NK-92 (cell line): ENCODE results near the gene SPPL2B.
"Not testable (repeated sequence)": the region's sequence is repeated elsewhere in the genome, so short reads cannot be mapped to it uniquely, and the experiment has no call there.

ENCODE experiments used
- DNase-seq: peaks from one replicate; lab custom pipeline; 2025; ENCODE audit not compliant: unreplicated experiment; lab: John Stamatoyannopoulos, UW

The SPPL2B gene, protein sequence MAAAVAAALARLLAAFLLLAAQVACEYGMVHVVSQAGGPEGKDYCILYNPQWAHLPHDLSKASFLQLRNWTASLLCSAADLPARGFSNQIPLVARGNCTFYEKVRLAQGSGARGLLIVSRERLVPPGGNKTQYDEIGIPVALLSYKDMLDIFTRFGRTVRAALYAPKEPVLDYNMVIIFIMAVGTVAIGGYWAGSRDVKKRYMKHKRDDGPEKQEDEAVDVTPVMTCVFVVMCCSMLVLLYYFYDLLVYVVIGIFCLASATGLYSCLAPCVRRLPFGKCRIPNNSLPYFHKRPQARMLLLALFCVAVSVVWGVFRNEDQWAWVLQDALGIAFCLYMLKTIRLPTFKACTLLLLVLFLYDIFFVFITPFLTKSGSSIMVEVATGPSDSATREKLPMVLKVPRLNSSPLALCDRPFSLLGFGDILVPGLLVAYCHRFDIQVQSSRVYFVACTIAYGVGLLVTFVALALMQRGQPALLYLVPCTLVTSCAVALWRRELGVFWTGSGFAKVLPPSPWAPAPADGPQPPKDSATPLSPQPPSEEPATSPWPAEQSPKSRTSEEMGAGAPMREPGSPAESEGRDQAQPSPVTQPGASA

GRCh38 chr19:2328401-2329148 is at the start of gene SPPL2B, which contains the start of gene LSM7:
SPPL2B (plus strand) TSS chr19:2328684; CDS start chr19:2328710, 26 bp downstream.
LSM7 (minus strand) TSS chr19:2328586; CDS start chr19:2328566, 20 bp downstream.
- peak; percentile 58 for DNase-seq

- no peak for DNase-seq
Observed at GRCh38 chr19:2280633-2281264, 47.7 kb upstream of the SPPL2B start.

DNA sequence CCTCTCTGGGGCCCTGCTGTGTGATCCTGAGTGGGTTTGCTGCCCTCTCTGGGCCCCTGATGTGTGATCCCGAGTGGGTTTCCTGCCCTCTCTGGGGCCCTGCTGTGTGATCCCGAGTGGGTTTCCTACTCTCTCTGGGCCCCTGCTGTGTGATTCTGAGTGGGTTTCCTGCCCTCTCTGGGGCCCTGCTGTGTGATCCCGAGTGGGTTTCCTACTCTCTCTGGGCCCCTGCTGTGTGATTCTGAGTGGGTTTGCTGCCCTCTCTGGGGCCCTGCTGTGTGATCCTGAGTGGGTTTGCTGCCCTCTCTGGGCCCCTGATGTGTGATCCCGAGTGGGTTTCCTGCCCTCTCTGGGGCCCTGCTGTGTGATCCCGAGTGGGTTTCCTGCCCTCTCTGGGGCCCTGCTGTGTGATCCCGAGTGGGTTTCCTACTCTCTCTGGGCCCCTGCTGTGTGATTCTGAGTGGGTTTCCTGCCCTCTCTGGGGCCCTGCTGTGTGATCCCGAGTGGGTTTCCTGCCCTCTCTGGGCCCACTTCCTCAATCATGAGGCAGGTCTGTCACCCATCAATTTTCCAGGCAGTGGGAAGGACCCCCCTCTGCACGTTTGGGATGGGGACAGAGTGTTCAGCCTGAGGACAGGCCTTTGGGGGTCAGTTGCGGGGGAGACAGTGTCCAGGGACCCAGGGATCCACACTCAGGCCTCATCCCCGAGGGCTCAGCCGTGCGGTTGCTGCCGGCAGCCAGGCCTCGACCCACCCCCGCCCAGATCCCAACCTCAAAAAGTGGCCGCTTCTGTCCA is 47.0 kb upstream of the SPPL2B start:
- DNase-seq = not testable (repeated sequence)

- DNase-seq = no peak
Observed at GRCh38 chr19:2282062-2282861, 46.2 kb upstream of the SPPL2B start, which contains the start of gene PEAK3. PEAK3 (minus strand) TSS chr19:2282175; CDS start chr19:2280931, 1,244 bp downstream.

- no peak for DNase-seq
Observed at GRCh38 chr19:2282862-2283237, 45.6 kb upstream of the SPPL2B start.

DNA sequence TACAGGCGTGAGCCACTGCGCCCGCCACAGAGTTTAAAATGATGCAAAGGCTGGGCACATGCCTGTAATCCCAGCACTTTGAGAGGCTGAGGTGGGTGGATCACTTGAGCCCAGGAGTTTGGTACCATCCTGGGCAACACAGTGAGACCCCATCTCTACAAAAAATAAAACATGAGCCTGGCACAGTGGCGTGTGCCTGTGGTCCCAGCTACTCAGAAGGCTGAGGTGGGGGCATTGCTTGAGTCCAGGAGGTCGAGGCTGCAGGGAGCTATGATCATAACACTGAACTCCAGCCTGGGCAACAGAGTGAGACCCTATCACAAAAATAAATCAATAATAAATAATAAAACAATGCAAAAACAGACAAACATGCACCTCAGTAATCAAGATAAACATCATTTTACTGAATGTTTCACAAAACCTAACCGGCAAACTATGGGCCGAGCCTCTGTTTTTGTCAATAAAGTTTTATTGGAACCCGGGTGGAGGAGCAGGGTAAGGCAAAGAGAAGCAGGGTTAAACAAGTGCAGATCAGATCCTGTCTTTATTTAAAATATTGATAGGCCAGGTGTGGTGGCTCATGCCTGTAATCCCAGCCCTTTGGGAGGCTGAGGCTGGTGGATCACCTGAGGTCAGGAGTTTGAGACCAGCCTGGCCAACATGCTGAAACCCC is 44.5 kb upstream of the SPPL2B start:
- no peak for DNase-seq

GRCh38 chr19:2286402-2287140 is 41.9 kb upstream of the SPPL2B start:
- DNase-seq = no peak

DNA sequence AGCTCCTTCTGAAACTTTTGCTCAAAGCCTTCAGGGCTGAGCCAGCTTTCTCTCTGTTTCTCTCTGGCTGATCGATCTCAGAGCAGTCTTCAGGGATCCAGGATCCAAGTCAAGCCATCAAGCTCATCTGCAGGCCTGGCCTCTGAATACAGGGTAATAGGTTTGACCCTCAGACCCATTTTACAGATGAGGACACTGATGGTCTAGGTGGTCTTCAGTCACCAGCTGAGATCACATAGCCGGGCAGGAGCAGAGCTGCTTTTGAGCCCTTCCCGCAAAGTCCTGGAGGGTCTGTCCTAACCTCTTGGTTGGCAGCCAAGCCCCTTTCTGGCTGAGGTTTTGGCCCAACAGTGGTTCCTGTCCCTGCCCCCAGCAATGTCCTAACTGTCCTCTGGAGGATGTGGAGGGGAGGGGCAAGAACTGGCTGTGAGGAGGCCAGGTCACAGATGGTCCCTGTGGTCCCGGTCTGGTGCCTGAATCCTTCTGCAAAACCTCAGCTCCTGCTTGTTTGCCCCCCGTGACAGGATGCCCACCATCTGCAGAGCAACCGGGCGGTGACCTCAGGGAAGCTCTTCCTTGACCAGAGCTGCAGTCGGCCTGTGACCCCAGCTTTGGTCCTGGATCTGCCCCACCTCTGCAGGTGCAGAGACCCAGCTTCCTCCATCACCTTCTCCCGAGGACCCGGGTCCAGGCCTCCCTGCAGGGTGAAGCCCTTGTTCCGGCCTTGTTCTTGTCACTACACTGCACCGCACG is 40.7 kb upstream of the SPPL2B start:
- DNase-seq = no peak

GRCh38 chr19:2288338-2288817 is 40.1 kb upstream of the SPPL2B start:
- DNase-seq = no peak

DNA sequence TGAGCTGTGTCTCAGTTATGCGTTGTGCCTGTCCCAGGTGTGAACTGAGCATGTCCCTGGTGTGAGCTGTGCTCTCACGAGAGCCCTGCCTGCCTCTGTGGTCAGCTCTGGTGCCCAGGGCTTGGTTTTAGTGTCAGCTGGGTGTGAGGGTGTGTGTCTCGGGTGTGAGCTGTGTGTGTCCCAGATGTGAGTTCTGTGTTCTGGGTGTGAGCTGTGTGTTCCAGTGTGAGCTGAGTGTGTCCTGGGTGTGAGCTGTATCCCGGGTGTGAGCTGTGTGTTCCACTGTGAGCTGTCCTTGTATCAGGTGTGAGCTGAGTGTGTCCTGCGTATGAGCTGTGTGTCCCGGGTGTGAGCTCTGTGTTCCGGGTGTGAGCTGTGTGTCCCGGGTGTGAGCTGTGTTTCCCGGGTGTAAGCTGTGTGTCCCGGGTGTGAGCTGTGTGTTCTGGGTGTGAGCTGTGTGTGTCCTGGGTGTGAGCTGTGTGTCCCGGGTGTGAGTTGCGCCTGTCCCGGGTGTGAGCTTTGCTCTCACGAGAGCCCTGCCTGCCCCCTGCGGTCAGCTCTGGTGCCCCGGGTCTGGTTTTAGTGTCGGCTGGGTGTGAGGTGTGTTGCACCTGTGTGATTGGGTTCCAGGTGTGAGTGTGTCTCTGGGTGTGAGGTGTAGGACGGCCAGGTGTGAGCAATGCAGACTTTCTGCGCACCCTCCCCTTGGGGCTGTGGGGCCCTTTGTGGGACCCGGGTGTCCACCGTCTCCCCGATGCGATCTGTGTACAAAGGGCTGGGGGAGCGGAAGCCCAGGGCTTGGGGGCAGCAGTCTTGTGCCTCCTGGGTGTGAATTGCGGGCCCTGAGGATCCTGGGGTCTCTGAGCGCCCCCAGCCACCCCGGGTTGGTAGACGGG is 39.4 kb upstream of the SPPL2B start:
- DNase-seq = no peak

GRCh38 chr19:2289714-2290435 is 38.6 kb upstream of the SPPL2B start:
- DNase-seq = no peak

- DNase-seq = no peak
Observed at GRCh38 chr19:2290441-2291184, 37.9 kb upstream of the SPPL2B start.

DNA sequence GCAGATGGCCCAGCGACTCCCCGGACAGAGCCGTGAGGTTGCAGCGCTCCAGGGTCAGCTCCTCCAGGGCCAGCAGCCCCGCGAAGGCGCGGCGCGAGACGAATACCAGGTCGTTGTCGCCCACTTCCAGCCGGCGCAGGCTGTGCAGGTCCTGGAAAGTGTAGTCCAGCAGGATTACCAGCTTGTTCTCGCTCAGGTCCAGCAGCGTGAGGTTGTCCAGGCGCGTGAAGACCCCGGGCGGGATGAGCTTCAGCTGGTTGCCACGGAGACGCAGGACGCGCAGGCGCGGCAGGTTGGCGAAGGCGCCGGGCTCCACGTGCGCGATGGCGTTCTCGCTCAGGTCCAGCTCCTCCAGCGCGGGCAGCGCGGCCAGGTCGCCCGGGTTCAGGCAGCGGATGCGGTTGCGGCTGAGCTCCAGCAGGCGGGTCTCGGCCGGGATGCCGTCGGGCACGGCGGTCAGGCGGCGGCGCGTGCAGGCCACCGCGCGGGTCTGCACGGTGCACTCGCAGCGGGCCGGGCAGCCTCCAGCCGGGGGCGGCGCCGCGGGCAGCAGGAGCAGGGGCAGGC is 37.2 kb upstream of the SPPL2B start:
- DNase-seq = no peak

DNA sequence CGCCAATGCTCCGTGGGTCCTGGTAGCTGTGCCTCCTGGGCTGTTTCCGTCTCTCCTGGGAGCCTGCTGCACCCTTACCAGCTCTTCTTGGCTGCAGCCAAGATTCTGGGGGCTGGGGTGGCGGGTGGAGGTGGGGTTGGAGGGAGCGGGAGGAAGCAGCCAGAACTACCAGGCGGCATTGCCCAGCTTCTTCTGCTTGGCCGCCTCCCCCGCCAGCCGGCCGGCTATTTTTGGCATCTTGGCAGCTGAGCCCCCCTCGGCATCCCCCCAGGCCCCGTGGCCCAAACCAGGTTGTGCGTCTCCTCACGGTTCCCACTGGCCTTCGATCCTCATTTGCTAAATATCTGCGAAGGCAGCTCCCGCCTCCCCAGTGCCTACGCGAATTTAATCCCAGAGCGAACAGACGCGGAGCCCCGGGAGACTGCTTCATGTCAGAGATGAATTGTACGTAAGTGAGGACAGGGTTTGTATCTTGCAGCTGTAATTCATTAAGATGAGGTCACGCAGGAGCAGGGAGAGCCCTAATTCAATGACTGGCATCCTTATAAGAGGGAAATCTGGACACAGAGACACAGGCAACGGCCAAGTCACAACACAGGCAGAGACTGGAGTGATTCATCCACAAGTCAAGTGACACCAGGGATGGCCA is 33.7 kb upstream of the SPPL2B start:
- DNase-seq = no peak
